ENCODE results near the gene DMD.

Gene DMD

GRCh38 chrX:32582729-32583128 lies 628.6 kb downstream of the DMD start:
- H3K4me3 ChIP-seq (ENCODE audit: control insufficient read depth, low read depth, low read length): no peak overlapping the region
- no peak for DNase-seq (ENCODE audit: low read depth)
- no peak for TF ChIP-seq CTCF (IDR thresholded peaks at IDR 0.05; ENCODE audit: control insufficient read depth, insufficient read depth, low read depth, low read length, missing control alignments)

GRCh38 chrX:32576885-32577284 lies 634.5 kb downstream of the DMD start:
- TF ChIP-seq CTCF (IDR thresholded peaks at IDR 0.05; ENCODE audit: control insufficient read depth, insufficient read depth, low read depth, low read length, missing control alignments): no peak
- DNase-seq (ENCODE audit: low read depth): no peak
- H3K4me3 ChIP-seq (ENCODE audit: control insufficient read depth, low read depth, low read length): no peak overlapping the region

- no peak overlapping the region for H3K4me3 ChIP-seq (ENCODE audit: control insufficient read depth, low read depth, low read length)
- no peak for DNase-seq (ENCODE audit: low read depth)
- no peak for TF ChIP-seq CTCF (IDR thresholded peaks at IDR 0.05; ENCODE audit: control insufficient read depth, insufficient read depth, low read depth, low read length, missing control alignments)
Observed at GRCh38 chrX:32572644-32573043, 638.7 kb downstream of the DMD start.

GRCh38 chrX:32571579-32571978 lies 639.8 kb downstream of the DMD start:
- DNase-seq (ENCODE audit: low read depth): no peak
- no peak overlapping the region for H3K4me3 ChIP-seq (ENCODE audit: control insufficient read depth, low read depth, low read length)
- no peak for TF ChIP-seq CTCF (IDR thresholded peaks at IDR 0.05; ENCODE audit: control insufficient read depth, insufficient read depth, low read depth, low read length, missing control alignments)

- TF ChIP-seq CTCF (IDR thresholded peaks at IDR 0.05; ENCODE audit: control insufficient read depth, insufficient read depth, low read depth, low read length, missing control alignments): no peak
- no peak for DNase-seq (ENCODE audit: low read depth)
- H3K4me3 ChIP-seq (ENCODE audit: control insufficient read depth, low read depth, low read length): no peak overlapping the region
Observed at GRCh38 chrX:32562261-32562660, 649.1 kb downstream of the DMD start.

GRCh38 chrX:32545101-32545500 lies 666.2 kb downstream of the DMD start:
- DNase-seq (ENCODE audit: low read depth): no peak
- no peak for TF ChIP-seq CTCF (IDR thresholded peaks at IDR 0.05; ENCODE audit: control insufficient read depth, insufficient read depth, low read depth, low read length, missing control alignments)
- H3K4me3 ChIP-seq (ENCODE audit: control insufficient read depth, low read depth, low read length): no peak overlapping the region

- no peak for DNase-seq (ENCODE audit: low read depth)
- TF ChIP-seq CTCF (IDR thresholded peaks at IDR 0.05; ENCODE audit: control insufficient read depth, insufficient read depth, low read depth, low read length, missing control alignments): no peak
- H3K4me3 ChIP-seq (ENCODE audit: control insufficient read depth, low read depth, low read length): no peak overlapping the region
Observed at GRCh38 chrX:32538554-32538953, 672.8 kb downstream of the DMD start.
